Retinal pigment epithelial cell (primary cell): Measurements from ENCODE around the gene CPEB2.

ENCODE experiments used
- DNase-seq: peaks from one replicate; pipeline ENCODE4 v3.0.0-alpha.2; 2010; ENCODE audit warnings: low read depth
- H3K4me3 ChIP-seq: 2 replicates; pipeline ENCODE4 v1.5.1; 2011; ENCODE audit warnings: mild to moderate bottlenecking, low read length, control low read depth, moderate library complexity
- TF ChIP-seq, protein P1 (sequence below): conservative IDR thresholded peaks from 2 replicates; pipeline ENCODE4 v1.5.1; 2011; ENCODE audit warnings: low read depth, low read length, control low read depth, inconsistent platforms

Gene CPEB2

GRCh38 chr4:15054541-15054940, 52.3 kb downstream of the CPEB2 start:
- H3K4me3 ChIP-seq = no peak overlapping the region
- TF ChIP-seq, protein P1, sequence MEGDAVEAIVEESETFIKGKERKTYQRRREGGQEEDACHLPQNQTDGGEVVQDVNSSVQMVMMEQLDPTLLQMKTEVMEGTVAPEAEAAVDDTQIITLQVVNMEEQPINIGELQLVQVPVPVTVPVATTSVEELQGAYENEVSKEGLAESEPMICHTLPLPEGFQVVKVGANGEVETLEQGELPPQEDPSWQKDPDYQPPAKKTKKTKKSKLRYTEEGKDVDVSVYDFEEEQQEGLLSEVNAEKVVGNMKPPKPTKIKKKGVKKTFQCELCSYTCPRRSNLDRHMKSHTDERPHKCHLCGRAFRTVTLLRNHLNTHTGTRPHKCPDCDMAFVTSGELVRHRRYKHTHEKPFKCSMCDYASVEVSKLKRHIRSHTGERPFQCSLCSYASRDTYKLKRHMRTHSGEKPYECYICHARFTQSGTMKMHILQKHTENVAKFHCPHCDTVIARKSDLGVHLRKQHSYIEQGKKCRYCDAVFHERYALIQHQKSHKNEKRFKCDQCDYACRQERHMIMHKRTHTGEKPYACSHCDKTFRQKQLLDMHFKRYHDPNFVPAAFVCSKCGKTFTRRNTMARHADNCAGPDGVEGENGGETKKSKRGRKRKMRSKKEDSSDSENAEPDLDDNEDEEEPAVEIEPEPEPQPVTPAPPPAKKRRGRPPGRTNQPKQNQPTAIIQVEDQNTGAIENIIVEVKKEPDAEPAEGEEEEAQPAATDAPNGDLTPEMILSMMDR = no peak
- no peak for DNase-seq

GRCh38 chr4:15060213-15060612, 57.9 kb downstream of the CPEB2 start:
- no peak for DNase-seq
- TF ChIP-seq, protein P1 = no peak
- H3K4me3 ChIP-seq = no peak overlapping the region

- TF ChIP-seq, protein P1 = no peak
- no peak overlapping the region for H3K4me3 ChIP-seq
- DNase-seq = no peak
Observed at GRCh38 chr4:15063341-15063740, 61.1 kb downstream of the CPEB2 start.

DNA sequence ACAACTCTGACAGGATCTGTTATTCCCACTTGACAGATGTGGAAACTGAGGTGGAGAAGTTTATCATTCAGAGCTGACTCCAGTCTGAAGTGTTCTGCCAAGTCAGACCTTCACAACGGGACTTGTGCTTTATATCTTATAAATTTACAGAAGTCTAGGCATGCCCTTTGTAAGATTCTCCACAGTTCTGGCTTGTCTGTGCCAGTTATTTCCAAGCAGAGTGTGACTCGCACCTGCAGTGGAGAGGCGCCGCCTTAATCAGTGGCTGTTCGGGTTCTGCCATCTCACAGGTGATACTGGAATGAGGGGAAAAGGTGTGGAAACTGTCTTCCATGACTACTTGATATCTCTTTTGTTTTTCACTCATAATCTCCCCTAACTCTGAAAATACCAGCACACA, 63.2 kb downstream of the CPEB2 start:
- TF ChIP-seq, protein P1 = no peak
- H3K4me3 ChIP-seq = no peak overlapping the region
- no peak for DNase-seq

DNA sequence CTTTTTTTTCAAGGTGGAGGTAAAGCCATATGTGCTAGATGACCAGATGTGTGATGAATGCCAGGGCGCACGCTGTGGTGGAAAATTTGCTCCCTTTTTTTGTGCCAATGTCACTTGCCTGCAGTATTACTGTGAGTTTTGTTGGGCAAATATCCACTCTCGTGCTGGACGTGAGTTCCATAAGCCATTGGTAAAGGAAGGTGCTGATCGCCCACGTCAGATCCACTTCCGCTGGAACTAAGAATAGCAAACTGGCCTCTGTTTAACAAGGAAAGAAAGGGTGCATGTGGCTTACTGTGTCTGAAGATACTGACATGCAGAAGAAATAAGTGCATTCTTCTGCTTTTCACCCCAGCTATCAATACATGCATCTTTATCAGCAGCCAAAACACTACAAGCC, 63.9 kb downstream of the CPEB2 start:
- no peak overlapping the region for H3K4me3 ChIP-seq
- no peak for DNase-seq
- TF ChIP-seq, protein P1 = no peak

DNA sequence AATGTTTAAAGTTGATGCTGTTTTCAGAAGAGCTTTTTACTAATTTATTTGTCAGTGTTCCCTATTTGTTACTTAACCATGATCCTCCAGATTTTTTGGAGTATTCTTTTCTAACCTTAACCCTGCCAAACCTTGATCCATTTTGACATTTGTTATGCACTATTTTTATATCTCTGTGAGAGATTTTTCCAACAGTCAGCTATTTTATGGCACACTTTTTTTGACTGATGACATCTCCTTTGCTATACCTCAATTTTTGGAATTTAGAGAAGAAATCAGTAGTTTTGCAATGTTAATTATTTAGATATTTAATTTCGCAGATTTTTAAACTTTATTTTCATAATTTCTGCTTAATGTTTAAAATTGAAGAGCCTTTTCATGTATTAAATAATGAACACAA, 66.0 kb downstream of the CPEB2 start:
- no peak overlapping the region for H3K4me3 ChIP-seq
- DNase-seq = no peak
- TF ChIP-seq, protein P1 = no peak

- H3K4me3 ChIP-seq = no peak overlapping the region
- TF ChIP-seq, protein P1 = no peak
- DNase-seq = no peak
Observed at GRCh38 chr4:15075875-15076274, 73.6 kb downstream of the CPEB2 start.
